K562 (cell line): ENCODE data around the gene CEP126. TPM values are rescaled to one million over a fixed set of nuclear protein-coding genes. Genes with fewer than 3 reads are reported as not detected.

Experiments used
- ATAC-seq: fragments of 200-7000 bp; cut with Tn5 transposase; 3 replicates; pipeline ENCODE4 v1.9.1; 2020; ENCODE audit warnings: moderate library complexity
- BruUV-seq: library from RNA; stranded (reverse); fragments of 400-500 nt; replicated peaks from 2 replicates; lab custom pipeline; 2021; lab: Mats Ljungman, UMichigan
- CTCF ChIA-PET: fragments of 300-600 bp; formaldehyde crosslinking; extraction: SDS; loops from one replicate; lab custom pipeline; 2021; ENCODE audit warnings: low intra/inter-chr PET ratio; lab: Yijun Ruan, JAX
- POLR2A ChIA-PET: fragments of 300-600, 350-650 bp; sonication (Branson Sonifier 250); formaldehyde crosslinking; extraction: SDS; loops from one replicate; lab custom pipeline; 2021; ENCODE audit warnings: antibody characterized with exemption, inconsistent platforms; lab: Yijun Ruan, JAX
- DNase-seq, 4 experiments: peaks; one replicate each; pipeline versions ENCODE4 v3.0.0 to v3.0.0-alpha.2; 2011 to 2018; ENCODE audit warnings: low spot score in 3 of 4, mixed read lengths in 3 of 4; ENCODE audit errors: extremely low read depth in 1 of 4
- FAIRE-seq: peaks from 2 replicates; lab custom pipeline; 2011; peaks lifted over from hg19 to GRCh38; lab: Jason Lieb, UNC
- H2AFZ ChIP-seq: 2 replicates; pipeline ENCODE4 v1.6.0; 2011; ENCODE audit warnings: low read depth, low read length, control low read depth, inconsistent platforms
- H3K27ac ChIP-seq: fragments of 200-600 bp; 3 replicates; pipeline ENCODE4 v1.8.0; 2011; ENCODE audit warnings: low read depth, mild to moderate bottlenecking, control low read depth, inconsistent platforms, low read length, moderate library complexity, mixed read lengths; ENCODE audit errors: extremely low read depth
- H3K27me3 ChIP-seq, 2 experiments: fragments of 300-600 bp in 1 of 2; 2 replicates in 1 of 2; 3 replicates in 1 of 2; pipeline versions ENCODE4 v1.6.0 to v1.8.0; 2011; ENCODE audit warnings: inconsistent platforms in 2 of 2, low read length in 2 of 2, mild to moderate bottlenecking in 1 of 2, mixed read lengths in 1 of 2, moderate library complexity in 1 of 2; ENCODE audit not compliant: control insufficient read depth in 2 of 2, insufficient read depth in 2 of 2
- H3K36me3 ChIP-seq: fragments of 300-600 bp; 3 replicates; pipeline ENCODE4 v1.8.0; 2011; ENCODE audit warnings: mild to moderate bottlenecking, low read length, inconsistent platforms; ENCODE audit not compliant: control insufficient read depth, insufficient read depth
- H3K4me1 ChIP-seq, 2 experiments: fragments of 200-600 bp in 1 of 2; replicated peaks in 1 of 2; 2 replicates in 1 of 2; 3 replicates in 1 of 2; pipeline versions ENCODE4 v1.5.1 to v1.8.0; 2011; ENCODE audit warnings: inconsistent platforms in 2 of 2, low read length in 2 of 2, mild to moderate bottlenecking in 1 of 2, mixed read lengths in 1 of 2, moderate library complexity in 1 of 2; ENCODE audit not compliant: control insufficient read depth in 2 of 2, insufficient read depth in 2 of 2
- H3K4me2 ChIP-seq: 2 replicates; pipeline ENCODE4 v1.6.1; 2011; ENCODE audit warnings: low read length, control low read depth, inconsistent platforms, mixed read lengths; ENCODE audit not compliant: insufficient read depth
- H3K4me3 ChIP-seq: fragments of 200-600 bp; sonication (generic), shearing (Covaris generic); 2 replicates; pipeline ENCODE4 v1.5.1; 2016; ENCODE audit warnings: control low read depth, inconsistent platforms
- H3K79me2 ChIP-seq: fragments of 200-600 bp; 3 replicates; pipeline ENCODE4 v1.8.0; 2011; ENCODE audit warnings: low read length, inconsistent platforms; ENCODE audit not compliant: control insufficient read depth, insufficient read depth
- H3K9ac ChIP-seq, 2 experiments: 2 replicates each; pipeline versions ENCODE4 v1.6.0 to v1.6.1; 2011; ENCODE audit warnings: low read depth in 2 of 2, low read length in 2 of 2, control low read depth in 1 of 2, inconsistent platforms in 1 of 2, mild to moderate bottlenecking in 1 of 2, mixed read lengths in 1 of 2; ENCODE audit not compliant: insufficient read depth in 1 of 2
- H3K9me1 ChIP-seq: one replicate; pipeline ENCODE4 v1.6.0; 2011; ENCODE audit warnings: inconsistent platforms, mild to moderate bottlenecking, low read length, moderate library complexity; ENCODE audit not compliant: control insufficient read depth, insufficient read depth
- H3K9me3 ChIP-seq: replicated peaks from 2 replicates; pipeline ENCODE4 v1.5.1; 2011; ENCODE audit warnings: low read depth, low read length, inconsistent platforms; ENCODE audit not compliant: control insufficient read depth, insufficient read depth
- H4K20me1 ChIP-seq: replicated peaks from 2 replicates; pipeline ENCODE4 v1.6.1; 2011; ENCODE audit warnings: low read length, inconsistent platforms, mixed read lengths; ENCODE audit not compliant: control insufficient read depth, insufficient read depth
- FOSL1 ChIP-seq: fragments of 200-800 bp; sonication (Bioruptor generic); conservative IDR thresholded peaks from 2 replicates; pipeline ENCODE4 v1.6.1; 2016; ENCODE audit warnings: missing genetic modification characterization, missing compliant biosample characterization
- HCFC1 ChIP-seq: IDR thresholded peaks from 2 replicates; pipeline ENCODE4 v1.6.1; 2012; ENCODE audit warnings: low read depth, low read length, improper control_type of control experiment
- SIX5 ChIP-seq, 2 experiments: IDR thresholded peaks; 2 replicates each; pipeline ENCODE4 v1.6.1; 2011; ENCODE audit warnings: low read length in 2 of 2, borderline replicate concordance in 1 of 2, low read depth in 1 of 2, mild to moderate bottlenecking in 1 of 2, moderate library complexity in 1 of 2; ENCODE audit not compliant: insufficient read depth in 1 of 2
- ZNF232 ChIP-seq: sonication (generic); formaldehyde crosslinking; IDR thresholded peaks from 2 replicates; pipeline ENCODE4 v1.8.0; 2022; ENCODE audit warnings: mild to moderate bottlenecking, missing genetic modification reagents
- ZNF431 ChIP-seq: sonication (generic); formaldehyde crosslinking; IDR thresholded peaks from 2 replicates; pipeline ENCODE4 v1.8.0; 2022; ENCODE audit warnings: mild to moderate bottlenecking, missing genetic modification reagents
- WGBS: fragments of 100-300 bp; shearing (Covaris generic); methylation state at CpG from one replicate; pipeline ENCODE4 v1.1.6; 2016; ENCODE audit warnings: low coverage, mixed read lengths; ENCODE audit not compliant: insufficient coverage; ENCODE audit errors: missing lambda C conversion rate; 5-methylcytosine and 5-hydroxymethylcytosine counted together
- in situ Hi-C: fragments of 300-500 bp; cut with MboI; formaldehyde crosslinking; loops from 4 replicates; pipeline ENCODE4 v1.15.0; 2018; ENCODE audit warnings: inconsistent platforms, mixed read lengths
- intact Hi-C: fragments of 100-400 bp; cut with micrococcal nuclease; formaldehyde crosslinking; loops from 2 replicates; pipeline ENCODE4 v1.14.2; 2022
- polyA plus RNA-seq, 8 experiments: library from polyadenylated mRNA; depleted of rRNA in 4 of 8; stranded (reverse) in 5 of 8; unstranded in 3 of 8; fragments of >200 nt; fragmentation: Nextera tagmentation in 2 of 8; fragmentation: Illumina TruSeq in 1 of 8; extraction: Ambion mirVana in 2 of 8; extraction: Trizol in 1 of 8; gene quantifications; 2 replicates each; pipeline versions ENCODE4 v1.2.1 to v1.2.3, GENCODE V29; 2011 to 2014; ENCODE audit warnings: inconsistent platforms in 1 of 8, missing spikeins in 1 of 8
- total RNA-seq, 7 experiments: library from RNA; depleted of rRNA in 6 of 7; stranded (reverse); fragments of >200 nt in 6 of 7; fragmentation: Illumina TruSeq in 2 of 7; extraction: Trizol in 2 of 7; gene quantifications; 2 replicates each; pipeline versions ENCODE4 v1.2.1 to v1.2.3, GENCODE V29; 2011 to 2021; ENCODE audit warnings: low replicate concordance in 1 of 7
- TF ChIP-seq, protein P1 (sequence below): fragments of 250-450 bp; sonication (Bioruptor Pico); IDR thresholded peaks from 2 replicates; pipeline ENCODE4 v1.4.0; 2020; ENCODE audit warnings: mild to moderate bottlenecking

Gene CEP126
- total and polyA plus RNA-seq, 9 of the 15 experiments (the other 6 are each of a cell fraction or from before 2014, with no cell fraction given) = 0.01 to 0.11 (median 0.07) TPM; not detected in 3

DNA sequence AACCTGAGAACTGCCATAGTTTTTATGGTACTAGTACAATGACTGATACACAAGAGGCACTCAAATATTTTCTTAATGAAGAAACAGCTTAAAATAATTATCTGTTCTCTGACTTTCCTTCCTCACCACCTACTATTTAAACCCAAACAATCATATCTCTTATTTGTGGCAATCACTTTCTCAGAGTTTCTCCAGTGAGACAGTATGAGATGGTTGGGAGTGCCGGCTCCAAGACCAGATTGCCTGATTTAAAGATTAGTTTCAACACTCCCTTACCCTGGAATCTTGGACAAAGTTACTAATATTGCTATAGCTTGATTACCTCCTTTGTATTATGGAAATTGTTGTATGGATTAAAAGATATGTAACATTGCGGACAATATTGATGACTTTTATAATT is 5.7 kb upstream of the CEP126 start:
- TF ChIP-seq SIX5 (IDR thresholded peaks at IDR 0.05; ENCODE audit: borderline replicate concordance in 1 of 2, insufficient read depth in 1 of 2, low read depth in 1 of 2, low read length in 2 of 2) = no peak
- POLR2A ChIA-PET = no interaction called here
- Histone ChIP-seq H3K79me2 (no peaks in the 10 kb centered on the region), H3K4me2 (no peak overlapping the region), H2AFZ (no peak overlapping the region), H3K9ac (no peak overlapping the region), H3K4me1 (no peaks in the 10 kb centered on the region), H3K27me3 (no peaks in the 10 kb centered on the region), H3K9me3 (no peaks in the 10 kb centered on the region), H3K27ac (no peak overlapping the region), H3K9me1 (no peaks in the 10 kb centered on the region), H3K4me3 (no peak overlapping the region), H4K20me1 (no peaks in the 10 kb centered on the region), H3K36me3 (no peaks in the 10 kb centered on the region)
- WGBS = 6% methylated on average over 2 of the region's 2 CpGs
- intact Hi-C loops (no loop called here), in situ Hi-C loops (no loop called here)
- no peak for DNase-seq
- FAIRE-seq = no peak
- CTCF ChIA-PET = no interaction called here
- BruUV-seq = no TSS peak
- no peak for ATAC-seq

DNA sequence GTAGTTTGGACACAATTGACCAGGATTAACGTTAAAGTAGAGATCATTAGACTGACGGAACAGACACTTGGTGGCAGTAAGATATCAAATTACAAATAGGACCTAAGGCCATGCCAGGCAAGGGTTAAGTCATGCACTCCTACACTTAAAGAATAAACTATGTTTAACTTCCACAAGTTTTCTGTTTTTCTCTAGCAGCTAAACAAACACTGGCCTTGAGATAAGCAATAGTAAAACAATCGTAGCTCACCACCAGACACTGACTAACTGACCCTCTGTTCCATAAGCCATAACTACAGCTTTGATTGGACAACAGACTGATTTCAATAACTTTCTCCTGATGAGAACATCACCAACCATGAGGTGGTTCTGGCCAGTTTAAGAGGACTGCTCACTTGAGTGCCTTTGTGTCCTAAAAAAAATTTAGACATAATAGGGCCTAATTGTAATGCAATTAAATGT is 2.0 kb upstream of the CEP126 start:
- no peak overlapping the region for H3K4me2 ChIP-seq

More for the DNA sequence above, 2.0 kb upstream of the CEP126 start:
- 0% methylated on average over 3 of the region's 3 CpGs for WGBS
- ATAC-seq (no peak), DNase-seq (no peak)
- Histone ChIP-seq H3K79me2 (no peaks in the 10 kb centered on the region), H3K4me3 (no peak overlapping the region), H3K9me3 (no peaks in the 10 kb centered on the region), H3K4me1 (peaks cover 0 to 8% of the 10 kb centered on the region in 2 experiments; a peak in 1 of 5 replicates)
- CTCF ChIA-PET = no interaction called here
- TF ChIP-seq FOSL1 (tag) = no peak
- TF ChIP-seq ZNF232 (CRISPR knock-in tag) = no peak
- TF ChIP-seq, protein P1, sequence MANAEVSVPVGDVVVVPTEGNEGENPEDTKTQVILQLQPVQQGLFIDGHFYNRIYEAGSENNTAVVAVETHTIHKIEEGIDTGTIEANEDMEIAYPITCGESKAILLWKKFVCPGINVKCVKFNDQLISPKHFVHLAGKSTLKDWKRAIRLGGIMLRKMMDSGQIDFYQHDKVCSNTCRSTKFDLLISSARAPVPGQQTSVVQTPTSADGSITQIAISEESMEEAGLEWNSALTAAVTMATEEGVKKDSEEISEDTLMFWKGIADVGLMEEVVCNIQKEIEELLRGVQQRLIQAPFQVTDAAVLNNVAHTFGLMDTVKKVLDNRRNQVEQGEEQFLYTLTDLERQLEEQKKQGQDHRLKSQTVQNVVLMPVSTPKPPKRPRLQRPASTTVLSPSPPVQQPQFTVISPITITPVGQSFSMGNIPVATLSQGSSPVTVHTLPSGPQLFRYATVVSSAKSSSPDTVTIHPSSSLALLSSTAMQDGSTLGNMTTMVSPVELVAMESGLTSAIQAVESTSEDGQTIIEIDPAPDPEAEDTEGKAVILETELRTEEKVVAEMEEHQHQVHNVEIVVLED (CRISPR knock-in tag) = no peak
- no peak for TF ChIP-seq ZNF431 (CRISPR knock-in tag)
- no peak for TF ChIP-seq HCFC1
- TF ChIP-seq, all 486 proteins: peak for 0
- Histone ChIP-seq H2AFZ (no peak overlapping the region), H4K20me1 (no peaks in the 10 kb centered on the region), H3K36me3 (no peaks in the 10 kb centered on the region), H3K27ac (no peak overlapping the region), H3K9me1 (no peaks in the 10 kb centered on the region), H3K9ac (no peak overlapping the region), H3K27me3 (no peaks in the 10 kb centered on the region)
- in situ Hi-C loops (no loop called here), intact Hi-C loops (no loop called here)
- FAIRE-seq = no peak
- BruUV-seq = no TSS peak
- POLR2A ChIA-PET = no interaction called here
